Measurements from ENCODE around the gene SUSD6.

DNA sequence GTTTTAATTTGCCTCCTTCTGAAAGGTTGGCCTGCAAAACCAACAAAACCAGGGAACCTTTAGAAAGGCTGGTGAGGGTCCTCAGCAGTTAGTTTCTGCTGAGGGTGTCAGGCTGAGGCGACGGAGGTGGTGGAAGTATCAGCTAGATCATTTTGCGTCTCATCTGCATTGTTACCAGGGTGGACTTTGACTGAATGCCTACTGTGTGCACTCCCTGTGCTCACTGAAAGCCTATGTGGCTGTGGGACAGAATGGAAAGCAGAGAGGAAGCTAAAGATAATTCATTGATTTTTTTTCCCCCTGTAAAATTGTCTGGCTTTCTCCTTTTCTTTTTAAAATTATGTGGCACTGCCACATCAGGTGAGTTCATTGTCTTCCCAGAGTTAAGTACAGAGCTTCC is 87.2 kb downstream of the SUSD6 start:
- TF ChIP-seq CEBPB (IDR thresholded peaks at IDR 0.05) (no peak), USF2 (IDR thresholded peaks at IDR 0.05) (no peak), ZFP36 (IDR thresholded peaks at IDR 0.05; ENCODE audit: borderline replicate concordance, partially characterized antibody) (no peak), POLR2A (IDR thresholded peaks at IDR 0.05; ENCODE audit: low read length) (no peak), KDM1A (IDR thresholded peaks at IDR 0.05; ENCODE audit: low read depth) (no peak), MAX (IDR thresholded peaks at IDR 0.05) (no peak), RFX5 (IDR thresholded peaks at IDR 0.05) (no peak), BHLHE40 (IDR thresholded peaks at IDR 0.05; ENCODE audit: low read depth, low read length) (no peak), E2F6 (IDR thresholded peaks at IDR 0.05; ENCODE audit: borderline replicate concordance, low read depth) (no peak), REST (IDR thresholded peaks at IDR 0.05) (no peak), ELK1 (IDR thresholded peaks at IDR 0.05; ENCODE audit: low read depth, low read length) (no peak)
- TF ChIP-seq, protein P1, sequence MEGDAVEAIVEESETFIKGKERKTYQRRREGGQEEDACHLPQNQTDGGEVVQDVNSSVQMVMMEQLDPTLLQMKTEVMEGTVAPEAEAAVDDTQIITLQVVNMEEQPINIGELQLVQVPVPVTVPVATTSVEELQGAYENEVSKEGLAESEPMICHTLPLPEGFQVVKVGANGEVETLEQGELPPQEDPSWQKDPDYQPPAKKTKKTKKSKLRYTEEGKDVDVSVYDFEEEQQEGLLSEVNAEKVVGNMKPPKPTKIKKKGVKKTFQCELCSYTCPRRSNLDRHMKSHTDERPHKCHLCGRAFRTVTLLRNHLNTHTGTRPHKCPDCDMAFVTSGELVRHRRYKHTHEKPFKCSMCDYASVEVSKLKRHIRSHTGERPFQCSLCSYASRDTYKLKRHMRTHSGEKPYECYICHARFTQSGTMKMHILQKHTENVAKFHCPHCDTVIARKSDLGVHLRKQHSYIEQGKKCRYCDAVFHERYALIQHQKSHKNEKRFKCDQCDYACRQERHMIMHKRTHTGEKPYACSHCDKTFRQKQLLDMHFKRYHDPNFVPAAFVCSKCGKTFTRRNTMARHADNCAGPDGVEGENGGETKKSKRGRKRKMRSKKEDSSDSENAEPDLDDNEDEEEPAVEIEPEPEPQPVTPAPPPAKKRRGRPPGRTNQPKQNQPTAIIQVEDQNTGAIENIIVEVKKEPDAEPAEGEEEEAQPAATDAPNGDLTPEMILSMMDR (IDR thresholded peaks at IDR 0.05), result no peak
- TF ChIP-seq, protein P2, sequence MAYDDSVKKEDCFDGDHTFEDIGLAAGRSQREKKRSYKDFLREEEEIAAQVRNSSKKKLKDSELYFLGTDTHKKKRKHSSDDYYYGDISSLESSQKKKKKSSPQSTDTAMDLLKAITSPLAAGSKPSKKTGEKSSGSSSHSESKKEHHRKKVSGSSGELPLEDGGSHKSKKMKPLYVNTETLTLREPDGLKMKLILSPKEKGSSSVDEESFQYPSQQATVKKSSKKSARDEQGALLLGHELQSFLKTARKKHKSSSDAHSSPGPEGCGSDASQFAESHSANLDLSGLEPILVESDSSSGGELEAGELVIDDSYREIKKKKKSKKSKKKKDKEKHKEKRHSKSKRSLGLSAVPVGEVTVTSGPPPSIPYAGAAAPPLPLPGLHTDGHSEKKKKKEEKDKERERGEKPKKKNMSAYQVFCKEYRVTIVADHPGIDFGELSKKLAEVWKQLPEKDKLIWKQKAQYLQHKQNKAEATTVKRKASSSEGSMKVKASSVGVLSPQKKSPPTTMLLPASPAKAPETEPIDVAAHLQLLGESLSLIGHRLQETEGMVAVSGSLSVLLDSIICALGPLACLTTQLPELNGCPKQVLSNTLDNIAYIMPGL (CRISPR knock-in tag; IDR thresholded peaks at IDR 0.05; ENCODE audit: borderline replicate concordance), result no peak
